Trophoblast cell (in vitro differentiated cells and primary cell): Measurements from ENCODE around the gene PLEKHA1.

Source experiments
- DNase-seq, 2 donors: peaks; one replicate each; pipeline ENCODE4 v3.0.0-alpha.2; 2016
- H2AFZ ChIP-seq: 2 replicates; pipeline ENCODE4 v1.6.1; 2013; ENCODE audit warnings: low read length, moderate library complexity, mild to moderate bottlenecking; ENCODE audit not compliant: insufficient read depth, poor library complexity
- H2AK5ac ChIP-seq: 2 replicates; pipeline ENCODE4 v1.6.1; 2013; ENCODE audit warnings: mild to moderate bottlenecking, low read length
- H2BK120ac ChIP-seq: 2 replicates; pipeline ENCODE4 v1.6.1; 2013; ENCODE audit warnings: low read length, mild to moderate bottlenecking, moderate library complexity; ENCODE audit not compliant: insufficient read depth, poor library complexity
- H2BK12ac ChIP-seq: 2 replicates; pipeline ENCODE4 v1.6.1; 2013; ENCODE audit warnings: mild to moderate bottlenecking, low read length, moderate library complexity
- H2BK5ac ChIP-seq: 2 replicates; pipeline ENCODE4 v1.6.1; 2013; ENCODE audit warnings: low read length, low read depth, moderate library complexity, mild to moderate bottlenecking; ENCODE audit not compliant: poor library complexity
- H3K14ac ChIP-seq: 2 replicates; pipeline ENCODE4 v1.6.1; 2013; ENCODE audit warnings: mild to moderate bottlenecking, low read length
- H3K18ac ChIP-seq: 2 replicates; pipeline ENCODE4 v1.6.1; 2013; ENCODE audit warnings: mild to moderate bottlenecking, low read length
- H3K23ac ChIP-seq: 2 replicates; pipeline ENCODE4 v1.6.1; 2013; ENCODE audit warnings: low read length
- H3K27ac ChIP-seq: 2 replicates; pipeline ENCODE4 v1.5.1; 2013; ENCODE audit warnings: low read depth, mild to moderate bottlenecking, inconsistent platforms, low read length, moderate library complexity
- H3K27me3 ChIP-seq: 2 replicates; pipeline ENCODE4 v1.6.1; 2013; ENCODE audit warnings: inconsistent platforms, mild to moderate bottlenecking, low read length, moderate library complexity; ENCODE audit not compliant: insufficient read depth
- H3K36me3 ChIP-seq, 2 experiments: 1 replicate in 1 of 2; 2 replicates in 1 of 2; pipeline ENCODE4 v1.6.1; 2013; ENCODE audit warnings: low read length in 2 of 2, mild to moderate bottlenecking in 2 of 2, moderate library complexity in 1 of 2; ENCODE audit not compliant: insufficient read depth in 2 of 2, control insufficient read depth in 1 of 2
- H3K4ac ChIP-seq: 2 replicates; pipeline ENCODE4 v1.6.1; 2013; ENCODE audit warnings: low read depth, mild to moderate bottlenecking, low read length, moderate library complexity
- H3K4me1 ChIP-seq, 2 experiments: 1 replicate in 1 of 2; 2 replicates in 1 of 2; pipeline ENCODE4 v1.6.1; 2013; ENCODE audit warnings: low read length in 2 of 2, mild to moderate bottlenecking in 2 of 2, moderate library complexity in 1 of 2; ENCODE audit not compliant: insufficient read depth in 2 of 2, control insufficient read depth in 1 of 2
- H3K4me2 ChIP-seq: 2 replicates; pipeline ENCODE4 v1.6.1; 2013; ENCODE audit warnings: inconsistent platforms, mild to moderate bottlenecking, low read length, moderate library complexity
- H3K4me3 ChIP-seq: 2 replicates; pipeline ENCODE4 v1.5.1; 2013; ENCODE audit warnings: mild to moderate bottlenecking, low read depth, low read length, inconsistent platforms
- H3K79me1 ChIP-seq: one replicate; pipeline ENCODE4 v1.6.1; 2013; ENCODE audit warnings: low read length
- H3K79me2 ChIP-seq: 2 replicates; pipeline ENCODE4 v1.6.1; 2013; ENCODE audit warnings: low read length, mild to moderate bottlenecking; ENCODE audit not compliant: control insufficient read depth, insufficient read depth, poor library complexity
- H3K9ac ChIP-seq: 2 replicates; pipeline ENCODE4 v1.6.1; 2013; ENCODE audit warnings: mild to moderate bottlenecking, low read length
- H3K9me3 ChIP-seq: 2 replicates; pipeline ENCODE4 v1.6.1; 2013; ENCODE audit warnings: low read depth, mild to moderate bottlenecking, control low read depth, inconsistent platforms, low read length; ENCODE audit not compliant: insufficient read depth
- H4K12ac ChIP-seq: 2 replicates; pipeline ENCODE4 v1.6.1; 2013; ENCODE audit warnings: low read depth, mild to moderate bottlenecking, low read length, moderate library complexity
- H4K8ac ChIP-seq: 2 replicates; pipeline ENCODE4 v1.6.1; 2013; ENCODE audit warnings: low read depth, mild to moderate bottlenecking, low read length, moderate library complexity
- H4K91ac ChIP-seq: one replicate; pipeline ENCODE4 v1.6.1; 2013; ENCODE audit warnings: low read depth, mild to moderate bottlenecking, low read length, moderate library complexity
- WGBS: extraction: QIAGEN DNeasy Blood & Tissue Kit; methylation state at CpG from one replicate; pipeline ENCODE4 v1.1.7; 2013; ENCODE audit warnings: missing lambda C conversion rate; ENCODE audit not compliant: insufficient read length, insufficient coverage; ENCODE audit errors: extremely low coverage; 5-methylcytosine and 5-hydroxymethylcytosine counted together

Gene PLEKHA1

DNA sequence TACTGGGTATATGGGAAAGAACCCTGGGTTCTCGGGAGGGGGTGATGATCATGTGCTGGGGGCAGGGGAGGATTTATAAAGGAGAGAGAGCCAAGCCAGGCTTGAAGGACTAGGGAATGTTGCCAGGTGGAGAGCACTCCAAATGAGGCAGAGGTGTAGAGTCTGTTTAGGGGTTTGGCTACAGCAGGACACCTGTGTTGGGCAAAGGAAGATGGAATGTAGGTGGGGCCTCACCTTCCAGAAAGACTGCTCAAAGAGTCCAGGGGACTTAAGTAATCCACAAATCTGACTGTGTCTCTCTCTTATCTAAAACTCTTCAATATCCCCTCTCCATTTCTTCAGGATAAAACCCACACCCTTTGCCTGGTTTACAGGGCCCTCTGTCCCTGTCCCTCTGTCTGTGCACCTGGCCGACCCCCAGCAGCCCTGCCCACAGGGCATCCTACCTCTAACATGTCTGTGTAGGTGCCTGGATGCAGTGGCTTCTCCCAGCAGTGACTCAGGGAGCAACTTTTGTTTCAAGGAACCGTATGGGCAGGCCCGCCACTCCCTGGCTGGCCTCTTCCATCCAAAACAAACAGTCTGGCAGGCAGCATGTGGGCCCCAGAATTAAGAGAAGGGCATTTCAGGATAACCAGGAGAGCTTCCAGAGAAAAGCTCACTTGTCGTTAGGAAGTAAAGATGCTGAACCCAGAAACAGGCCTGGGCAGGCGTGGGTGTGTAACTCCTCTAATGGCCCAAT, 10.6 kb upstream of the PLEKHA1 start:
- H2BK12ac ChIP-seq = no peak overlapping the region
- H3K36me3 ChIP-seq = no peaks in the 10 kb centered on the region
- WGBS = no CpG with 5 or more reads among the region's 6 CpGs

DNA sequence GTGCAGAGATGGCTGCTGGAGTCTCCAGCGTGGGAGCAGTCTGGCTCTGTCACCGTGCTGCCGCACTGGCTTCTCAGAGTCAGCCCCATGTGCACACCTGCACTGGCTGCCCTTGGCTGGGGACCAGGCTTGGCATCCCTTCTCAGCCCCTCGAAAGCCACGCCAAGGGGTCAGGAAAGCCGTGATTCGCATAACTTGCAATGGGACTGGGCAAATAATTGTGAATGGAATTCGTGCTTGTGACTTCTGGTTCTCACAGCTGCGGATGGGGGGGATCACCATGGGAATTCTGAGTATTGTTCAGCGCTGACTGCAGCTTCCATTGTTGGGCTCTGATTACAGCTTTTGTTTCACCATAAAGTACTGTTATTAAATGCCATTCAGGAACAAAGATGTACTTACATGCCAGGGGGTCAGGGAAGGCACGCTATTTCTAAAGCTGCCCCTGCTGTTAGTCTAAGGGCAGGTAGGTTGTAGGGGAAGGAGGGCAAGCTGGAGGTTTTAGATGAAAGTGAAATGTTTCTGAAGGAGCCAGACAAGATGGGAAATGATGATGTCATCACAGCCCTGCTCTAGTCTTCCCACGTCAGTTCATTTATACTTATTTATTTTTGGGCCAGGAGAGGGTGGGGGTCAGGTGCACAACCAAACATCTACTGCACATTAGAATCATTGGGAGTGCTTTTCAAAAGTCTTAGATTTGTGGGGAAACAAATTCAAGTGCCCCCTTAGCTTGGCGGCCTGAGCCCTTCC, 5.8 kb upstream of the PLEKHA1 start:
- Histone ChIP-seq H3K18ac (no peak overlapping the region), H3K4ac (no peak overlapping the region), H3K4me3 (no peak overlapping the region), H3K4me2 (no peak overlapping the region), H3K27ac (no peak overlapping the region), H4K8ac (no peak overlapping the region), H3K27me3 (no peaks in the 10 kb centered on the region), H3K9ac (no peak overlapping the region), H2AFZ (no peak overlapping the region), H3K36me3 (no peaks in the 10 kb centered on the region), H4K91ac (no peak overlapping the region), H3K9me3 (peaks cover 3% of the 10 kb centered on the region), H3K4me1 (peaks cover 2 to 5% of the 10 kb centered on the region in 2 experiments), H2BK120ac (no peak overlapping the region), H3K23ac (no peak overlapping the region), H4K12ac (no peak overlapping the region), H3K14ac (no peak overlapping the region), H2BK12ac (no peak overlapping the region), H3K79me1 (peaks cover under 1% of the 10 kb centered on the region), H2AK5ac (no peak overlapping the region), H2BK5ac (no peak overlapping the region), H3K79me2 (no peaks in the 10 kb centered on the region)
- no peak for DNase-seq
- WGBS = no CpG with 5 or more reads among the region's 13 CpGs

More for the DNA sequence above, 10.6 kb upstream of the PLEKHA1 start:
- H3K9me3 ChIP-seq = peaks cover 3% of the 10 kb centered on the region
- no peak for DNase-seq
- no peak overlapping the region for H4K12ac ChIP-seq
- no peak overlapping the region for H2AFZ ChIP-seq
- H3K4me3 ChIP-seq = no peak overlapping the region
- H3K18ac ChIP-seq = no peak overlapping the region
- H3K4me2 ChIP-seq = no peak overlapping the region
- H3K23ac ChIP-seq = no peak overlapping the region
- no peak overlapping the region for H2BK5ac ChIP-seq
- no peaks in the 10 kb centered on the region for H3K4me1 ChIP-seq
- no peak overlapping the region for H4K8ac ChIP-seq
- no peak overlapping the region for H4K91ac ChIP-seq
- H3K14ac ChIP-seq = no peak overlapping the region
- no peak overlapping the region for H2BK120ac ChIP-seq
- no peak overlapping the region for H3K27ac ChIP-seq
- H3K79me1 ChIP-seq = no peaks in the 10 kb centered on the region
- H3K27me3 ChIP-seq = no peaks in the 10 kb centered on the region
- no peak overlapping the region for H3K4ac ChIP-seq
- H3K79me2 ChIP-seq = no peaks in the 10 kb centered on the region
- H2AK5ac ChIP-seq = no peak overlapping the region
- H3K9ac ChIP-seq = no peak overlapping the region

DNA sequence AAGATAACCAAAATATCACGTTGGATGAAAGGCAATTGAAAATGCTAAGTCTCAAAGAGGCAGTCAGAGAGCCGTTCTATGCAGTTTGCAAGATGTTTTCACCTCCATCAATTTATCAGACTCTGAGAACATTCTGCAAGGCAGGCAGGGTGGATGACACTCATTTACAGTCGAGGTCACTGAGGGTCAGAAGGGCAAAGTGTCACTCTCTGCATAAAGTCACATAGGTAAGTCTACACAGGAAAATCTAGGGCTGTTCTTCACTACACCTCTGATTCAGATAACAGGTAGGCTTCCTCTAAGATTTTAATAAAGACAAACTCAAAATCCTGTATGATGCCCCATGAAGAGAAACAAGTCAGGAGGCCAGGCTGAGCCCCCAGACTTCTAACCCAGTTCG, 1.4 kb upstream of the PLEKHA1 start:
- no peak for DNase-seq
- H2BK5ac ChIP-seq = no peak overlapping the region
- no peak overlapping the region for H3K9ac ChIP-seq
- H2AK5ac ChIP-seq = no peak overlapping the region
- no peak overlapping the region for H4K12ac ChIP-seq
- H3K18ac ChIP-seq = no peak overlapping the region
- H3K4me1 ChIP-seq = peaks cover 2 to 5% of the 10 kb centered on the region in 2 experiments
- H3K36me3 ChIP-seq = no peaks in the 10 kb centered on the region
- H3K14ac ChIP-seq = no peak overlapping the region
- H3K4ac ChIP-seq = no peak overlapping the region
- H2AFZ ChIP-seq = no peak overlapping the region
- H4K8ac ChIP-seq = no peak overlapping the region
- H3K27me3 ChIP-seq = no peaks in the 10 kb centered on the region
- H4K91ac ChIP-seq = no peak overlapping the region
- H3K9me3 ChIP-seq = no peaks in the 10 kb centered on the region
- H3K23ac ChIP-seq = no peak overlapping the region
- no peak overlapping the region for H3K4me2 ChIP-seq
- WGBS = no CpG with 5 or more reads among the region's 4 CpGs
- no peak overlapping the region for H2BK12ac ChIP-seq
- peaks cover 7% of the 10 kb centered on the region for H3K79me2 ChIP-seq
- H3K79me1 ChIP-seq = peaks cover 11% of the 10 kb centered on the region
- H3K27ac ChIP-seq = no peak overlapping the region
- H2BK120ac ChIP-seq = no peak overlapping the region
- H3K4me3 ChIP-seq = no peak overlapping the region

DNA sequence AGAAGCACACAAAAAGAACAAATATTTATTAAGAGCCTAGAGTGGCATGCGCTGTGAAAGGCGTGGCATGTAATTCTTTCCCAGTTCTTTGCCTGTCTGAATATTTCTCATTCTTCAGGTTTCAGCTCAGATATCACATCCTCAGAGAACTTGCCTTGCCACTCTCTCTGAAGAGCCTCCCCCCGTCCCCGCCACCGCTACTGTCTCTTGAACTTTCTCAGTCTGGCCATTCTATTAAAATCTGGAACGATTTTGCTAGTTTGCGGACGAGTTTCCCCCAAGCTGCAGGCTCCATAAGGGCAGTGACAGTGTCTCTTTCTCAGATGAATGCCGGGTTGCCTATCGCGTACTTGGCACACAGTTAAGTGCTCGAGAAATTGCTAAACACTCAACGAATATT, 787 bp upstream of the PLEKHA1 start:
- Histone ChIP-seq H3K79me2 (peaks cover 7% of the 10 kb centered on the region), H4K8ac (peak overlapping the region; percentile 93), H3K4ac (peak overlapping the region; percentile 55), H3K4me2 (peak overlapping the region; percentile 81), H2AK5ac (no peak overlapping the region), H3K4me1 (peaks cover 2 to 5% of the 10 kb centered on the region in 2 experiments), H3K27me3 (no peaks in the 10 kb centered on the region), H4K91ac (peak overlapping the region; percentile 90), H3K9ac (no peak overlapping the region), H3K14ac (peak overlapping the region; percentile 92), H3K18ac (no peak overlapping the region), H3K79me1 (peaks cover 11% of the 10 kb centered on the region), H3K4me3 (no peak overlapping the region), H4K12ac (no peak overlapping the region), H3K9me3 (no peaks in the 10 kb centered on the region), H2BK12ac (no peak overlapping the region), H2BK5ac (peak overlapping the region; percentile 78), H3K23ac (no peak overlapping the region), H2AFZ (peak overlapping the region; percentile 93), H3K27ac (peak overlapping the region; percentile 38), H2BK120ac (peak overlapping the region; percentile 62), H3K36me3 (no peaks in the 10 kb centered on the region)
- WGBS = no CpG with 5 or more reads among the region's 13 CpGs
- peak; percentile 64 to 78 for DNase-seq
